ENCODE results near the gene FAM174B.

The FAM174B gene

DNA sequence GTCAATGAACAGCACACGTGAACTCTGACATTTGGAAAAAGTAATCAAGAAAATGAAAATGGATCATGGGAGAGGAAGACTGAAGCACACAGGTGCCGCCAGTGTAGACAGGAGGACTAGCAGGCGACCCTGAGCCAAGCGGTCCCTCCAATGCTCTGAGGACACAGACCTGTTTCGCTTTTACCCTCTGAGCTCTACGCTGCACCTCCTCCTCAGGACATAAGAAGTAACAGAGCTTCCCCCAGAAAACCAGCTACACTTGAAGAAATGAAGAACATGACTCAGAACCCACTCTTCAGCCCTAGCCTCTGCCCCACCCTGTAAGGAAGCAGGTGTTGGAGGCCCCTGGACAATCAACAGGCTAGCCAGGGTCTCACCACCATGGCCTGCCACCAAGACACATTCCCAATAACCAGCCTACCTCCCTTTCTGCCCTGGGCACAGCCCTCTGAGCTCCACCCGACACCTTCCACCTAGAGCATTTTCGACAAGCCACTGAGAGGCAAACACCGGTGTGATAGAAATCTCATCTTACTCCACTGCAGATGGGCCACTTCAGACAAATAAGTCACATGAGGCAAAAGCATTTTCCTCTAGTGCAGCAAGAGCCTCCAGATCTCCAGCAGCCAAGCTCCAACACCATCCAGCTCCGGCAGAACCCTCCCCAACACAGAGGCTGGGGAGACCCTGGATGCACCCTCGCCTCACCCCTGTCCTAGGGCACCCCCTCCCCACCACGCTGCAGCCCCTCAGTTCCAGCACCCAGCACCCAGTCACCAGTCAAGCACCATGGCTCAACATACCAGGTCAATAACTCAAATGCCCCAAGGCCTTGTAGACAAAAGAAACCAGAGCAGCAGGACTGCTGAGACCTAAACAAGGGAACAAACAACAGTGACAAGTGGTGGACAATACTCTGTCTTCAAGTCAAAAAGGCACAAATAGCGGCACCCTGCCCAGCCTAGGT is 11.4 kb downstream of the FAM174B start:
- no peaks in the 10 kb centered on the region for H3K36me3 Mint-ChIP-seq (ENCODE audit: low read depth)
- DNase-seq (ENCODE audit: low spot score), result no peak
- peaks cover 17% of the 10 kb centered on the region for H3K27me3 Mint-ChIP-seq (ENCODE audit: low read depth)
- H3K27ac Mint-ChIP-seq, result no peak overlapping the region
- no peaks in the 10 kb centered on the region for H3K9me3 Mint-ChIP-seq
- H3K4me1 Mint-ChIP-seq (ENCODE audit: low read depth), result no peaks in the 10 kb centered on the region
- no peak overlapping the region for H3K4me3 Mint-ChIP-seq

DNA sequence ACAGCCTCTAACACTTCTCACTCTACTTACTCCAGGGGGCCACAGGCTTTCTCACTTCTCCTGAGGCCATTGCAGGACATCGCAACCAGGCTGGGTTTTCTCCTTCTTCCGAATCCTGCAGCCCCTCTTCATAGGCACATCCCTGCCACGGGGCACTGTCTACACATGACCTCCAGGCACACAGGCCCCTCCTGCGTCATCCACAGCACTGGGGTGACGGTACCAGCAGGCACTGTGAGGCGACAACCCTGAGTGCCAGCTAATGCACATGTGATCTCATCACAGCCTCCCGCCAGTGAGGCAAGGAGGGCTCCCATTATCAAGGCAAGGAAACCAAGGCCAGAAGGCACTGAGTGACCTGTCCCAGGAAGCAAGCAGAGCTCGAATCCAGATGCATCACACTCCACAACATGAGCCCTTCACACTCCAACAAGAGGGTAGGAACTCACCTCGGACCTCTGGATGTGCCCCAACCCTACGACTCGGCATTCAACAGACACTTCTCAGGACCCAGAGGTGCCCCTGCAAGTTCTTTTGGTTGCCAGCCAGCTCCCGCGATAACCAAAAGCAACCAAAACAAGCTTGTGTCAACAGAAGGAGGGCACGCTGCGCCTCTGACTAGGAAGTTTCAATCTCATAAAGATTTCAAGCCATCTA is 16.7 kb downstream of the FAM174B start:
- Mint-ChIP-seq H3K36me3 (ENCODE audit: low read depth) (no peaks in the 10 kb centered on the region), H3K4me1 (ENCODE audit: low read depth) (no peaks in the 10 kb centered on the region), H3K4me3 (no peak overlapping the region), H3K27me3 (ENCODE audit: low read depth) (peaks cover 11% of the 10 kb centered on the region), H3K27ac (no peak overlapping the region), H3K9me3 (no peaks in the 10 kb centered on the region)
- DNase-seq (ENCODE audit: low spot score), result no peak

DNA sequence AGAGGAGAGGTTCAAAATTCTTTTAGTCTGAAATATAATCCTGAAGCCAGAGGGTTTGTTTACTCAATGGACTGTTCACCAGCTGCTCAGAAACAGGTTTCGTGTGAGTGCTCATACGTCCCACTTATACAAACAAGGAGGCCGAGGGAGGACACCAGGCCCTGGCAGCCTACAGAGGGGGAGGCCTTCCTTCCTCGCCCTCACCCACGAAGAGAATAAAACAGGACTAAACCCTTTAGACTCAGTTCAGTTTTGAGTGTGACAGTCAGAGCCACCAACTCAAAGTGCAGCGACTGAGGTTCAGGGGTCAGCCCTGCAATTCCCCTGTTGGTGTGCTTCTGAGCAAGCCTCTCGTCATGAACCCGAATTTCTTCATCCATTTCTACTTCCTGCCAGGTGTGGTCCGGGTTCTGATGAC is 17.3 kb downstream of the FAM174B start:
- Mint-ChIP-seq H3K27ac (no peak overlapping the region), H3K27me3 (ENCODE audit: low read depth) (peaks cover 11% of the 10 kb centered on the region), H3K4me1 (ENCODE audit: low read depth) (no peaks in the 10 kb centered on the region), H3K9me3 (no peaks in the 10 kb centered on the region), H3K4me3 (no peak overlapping the region), H3K36me3 (ENCODE audit: low read depth) (no peaks in the 10 kb centered on the region)
- no peak for DNase-seq (ENCODE audit: low spot score)

DNA sequence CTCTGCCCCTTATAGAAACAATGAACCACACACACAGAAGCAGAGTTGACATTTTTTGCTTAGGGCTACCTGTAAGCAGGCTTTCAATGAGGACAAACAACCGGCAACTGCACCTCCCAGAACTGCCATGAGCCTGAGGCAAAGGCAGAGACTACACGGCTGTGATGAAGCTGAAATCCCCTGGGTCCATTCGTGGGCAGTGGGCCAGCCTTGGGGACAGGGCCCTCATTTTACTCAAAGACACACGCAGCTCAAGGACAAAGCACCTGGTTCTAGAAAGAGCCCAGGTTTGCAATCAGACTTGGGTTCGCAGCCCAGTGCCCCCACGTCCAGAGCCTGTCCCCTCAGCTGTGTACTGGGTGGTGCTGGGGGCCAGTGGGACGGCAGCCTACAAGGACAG is 17.9 kb downstream of the FAM174B start:
- H3K4me3 Mint-ChIP-seq, result no peak overlapping the region
- DNase-seq (ENCODE audit: low spot score), result no peak
- peaks cover 10% of the 10 kb centered on the region for H3K27me3 Mint-ChIP-seq (ENCODE audit: low read depth)
- H3K9me3 Mint-ChIP-seq, result no peaks in the 10 kb centered on the region
- no peaks in the 10 kb centered on the region for H3K4me1 Mint-ChIP-seq (ENCODE audit: low read depth)
- no peaks in the 10 kb centered on the region for H3K36me3 Mint-ChIP-seq (ENCODE audit: low read depth)
- no peak overlapping the region for H3K27ac Mint-ChIP-seq

DNA sequence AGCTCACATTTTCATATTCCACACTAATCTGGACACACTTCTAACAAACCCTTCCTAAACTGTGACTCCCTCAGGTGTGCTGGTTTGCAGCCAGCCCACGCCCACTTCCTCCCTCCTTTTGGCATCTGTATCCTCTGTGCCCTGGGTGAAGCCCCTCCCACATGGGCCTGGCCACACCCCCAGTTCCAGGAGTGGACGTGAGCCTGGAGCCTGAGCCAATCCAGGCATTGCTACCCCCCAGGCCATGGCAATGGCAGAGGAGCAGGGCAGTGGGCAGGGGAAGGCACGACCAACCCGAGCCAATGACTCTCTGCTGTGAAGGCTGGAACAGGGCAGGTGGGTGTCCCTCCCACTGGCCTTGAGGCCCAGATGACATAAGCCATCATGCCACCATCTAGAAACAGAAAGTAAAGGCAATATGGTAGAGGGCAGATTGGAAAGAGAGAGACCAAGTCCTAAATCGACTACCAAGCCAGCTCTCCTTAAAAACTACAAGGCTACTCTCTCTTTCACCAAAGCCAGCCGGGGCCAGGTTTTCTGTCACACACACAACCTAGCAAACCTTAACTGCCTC is 18.6 kb downstream of the FAM174B start:
- H3K36me3 Mint-ChIP-seq (ENCODE audit: low read depth), result no peaks in the 10 kb centered on the region
- no peaks in the 10 kb centered on the region for H3K9me3 Mint-ChIP-seq
- no peak overlapping the region for H3K27ac Mint-ChIP-seq
- peaks cover 6% of the 10 kb centered on the region for H3K27me3 Mint-ChIP-seq (ENCODE audit: low read depth)
- H3K4me3 Mint-ChIP-seq, result no peak overlapping the region
- no peak for DNase-seq (ENCODE audit: low spot score)
- H3K4me1 Mint-ChIP-seq (ENCODE audit: low read depth), result no peaks in the 10 kb centered on the region

DNA sequence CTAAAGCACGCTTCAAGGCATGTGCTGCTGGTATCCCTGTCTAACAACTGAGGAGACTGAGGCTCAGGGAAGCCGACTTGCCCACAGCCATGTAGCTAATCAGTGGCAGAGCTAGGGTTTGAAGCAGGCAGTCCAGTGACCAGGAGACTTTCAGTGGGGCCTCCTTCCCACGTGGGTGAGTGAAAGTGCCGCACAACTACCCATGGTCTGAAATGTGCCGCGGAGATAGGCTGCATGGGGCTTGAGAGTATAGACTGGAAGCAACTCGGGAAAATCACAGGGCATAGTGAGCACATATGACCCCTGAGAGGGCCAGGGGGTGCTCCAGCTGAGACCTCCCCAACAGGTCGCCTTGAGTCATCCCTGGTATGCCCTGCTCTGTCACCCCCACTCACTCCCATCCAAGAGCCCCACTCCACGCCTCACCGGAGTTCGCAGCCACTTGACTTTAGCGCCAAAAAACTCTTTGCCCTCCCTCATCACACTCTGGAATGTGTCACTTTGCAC is 19.1 kb downstream of the FAM174B start:
- Mint-ChIP-seq H3K4me3 (no peak overlapping the region), H3K36me3 (ENCODE audit: low read depth) (no peaks in the 10 kb centered on the region), H3K27me3 (ENCODE audit: low read depth) (peaks cover 4% of the 10 kb centered on the region), H3K4me1 (ENCODE audit: low read depth) (no peaks in the 10 kb centered on the region), H3K9me3 (no peaks in the 10 kb centered on the region), H3K27ac (no peak overlapping the region)
- DNase-seq (ENCODE audit: low spot score), result no peak

DNA sequence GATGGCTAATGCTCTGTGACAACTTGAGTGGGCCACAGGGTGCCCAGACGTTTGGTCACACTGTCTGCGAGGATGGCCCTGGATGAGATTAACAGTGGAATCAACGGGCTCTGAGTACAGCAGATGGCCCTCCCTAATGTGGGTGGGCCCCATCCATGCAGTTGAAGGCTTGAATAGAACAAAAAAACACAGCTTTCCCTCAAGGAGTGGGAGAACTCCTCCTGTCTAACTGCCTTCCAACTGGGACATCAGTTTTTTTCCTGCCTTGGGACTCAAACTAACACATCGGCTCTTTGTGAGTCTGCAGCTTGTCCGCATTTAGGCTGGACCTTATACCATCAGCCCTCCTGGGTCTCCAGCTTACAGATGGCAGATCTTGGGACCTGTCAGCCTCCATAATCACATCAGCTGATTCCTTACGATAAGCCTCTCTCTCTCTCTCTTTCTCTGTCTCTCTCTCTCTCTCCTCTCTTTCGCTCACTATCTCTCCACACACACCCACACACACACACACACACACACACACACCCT is 20.8 kb downstream of the FAM174B start:
- DNase-seq (ENCODE audit: low spot score), result no peak
- Mint-ChIP-seq H3K4me1 (ENCODE audit: low read depth) (no peaks in the 10 kb centered on the region), H3K27me3 (ENCODE audit: low read depth) (peaks cover 4% of the 10 kb centered on the region), H3K9me3 (no peaks in the 10 kb centered on the region), H3K36me3 (ENCODE audit: low read depth) (no peaks in the 10 kb centered on the region), H3K4me3 (no peak overlapping the region), H3K27ac (no peak overlapping the region)

DNA sequence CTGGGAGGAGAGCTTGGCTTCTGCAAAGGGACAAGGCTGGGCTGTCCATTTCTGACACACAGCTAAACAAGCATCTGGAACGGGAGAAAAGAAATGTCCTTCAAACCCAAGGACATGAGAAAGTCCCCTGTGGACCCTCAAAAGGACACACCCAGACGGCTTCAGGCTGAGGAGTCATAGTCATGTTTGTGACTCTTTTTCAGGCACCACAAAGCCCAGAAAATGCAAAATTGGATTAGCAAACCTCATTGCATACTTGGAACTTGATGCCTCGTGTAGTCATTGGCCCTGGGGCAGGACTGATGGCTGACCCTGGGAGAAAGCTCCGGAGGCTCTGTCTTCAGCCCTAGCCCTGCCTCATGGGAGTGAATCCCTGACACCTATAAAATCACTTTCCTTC is 21.5 kb downstream of the FAM174B start:
- Mint-ChIP-seq H3K36me3 (ENCODE audit: low read depth) (no peaks in the 10 kb centered on the region), H3K9me3 (no peaks in the 10 kb centered on the region), H3K4me3 (no peak overlapping the region), H3K4me1 (ENCODE audit: low read depth) (no peaks in the 10 kb centered on the region), H3K27ac (no peak overlapping the region), H3K27me3 (ENCODE audit: low read depth) (peaks cover 4% of the 10 kb centered on the region)
- no peak for DNase-seq (ENCODE audit: low spot score)

DNA sequence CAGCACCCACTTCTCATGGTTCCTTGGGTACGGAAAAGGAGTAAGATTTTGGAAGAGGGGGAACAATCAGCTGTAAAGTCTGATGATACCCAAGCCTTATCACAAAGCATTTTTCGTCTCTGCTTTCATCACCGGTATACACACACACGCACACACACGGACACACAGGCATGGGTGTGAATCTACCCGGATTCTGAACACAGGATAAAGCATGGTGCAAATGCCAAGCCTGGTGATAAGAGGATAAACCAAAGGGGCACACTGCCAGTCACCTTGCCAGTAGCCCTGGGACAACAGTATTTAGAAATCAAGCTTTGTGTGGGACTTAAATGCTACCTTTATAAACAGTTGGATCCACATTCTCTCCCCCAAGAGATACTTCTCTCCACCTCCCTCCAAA is 22.2 kb downstream of the FAM174B start:
- Mint-ChIP-seq H3K27ac (no peak overlapping the region), H3K9me3 (no peaks in the 10 kb centered on the region), H3K36me3 (ENCODE audit: low read depth) (no peaks in the 10 kb centered on the region), H3K27me3 (ENCODE audit: low read depth) (peaks cover 4% of the 10 kb centered on the region), H3K4me3 (no peak overlapping the region), H3K4me1 (ENCODE audit: low read depth) (no peaks in the 10 kb centered on the region)
- DNase-seq (ENCODE audit: low spot score), result no peak

DNA sequence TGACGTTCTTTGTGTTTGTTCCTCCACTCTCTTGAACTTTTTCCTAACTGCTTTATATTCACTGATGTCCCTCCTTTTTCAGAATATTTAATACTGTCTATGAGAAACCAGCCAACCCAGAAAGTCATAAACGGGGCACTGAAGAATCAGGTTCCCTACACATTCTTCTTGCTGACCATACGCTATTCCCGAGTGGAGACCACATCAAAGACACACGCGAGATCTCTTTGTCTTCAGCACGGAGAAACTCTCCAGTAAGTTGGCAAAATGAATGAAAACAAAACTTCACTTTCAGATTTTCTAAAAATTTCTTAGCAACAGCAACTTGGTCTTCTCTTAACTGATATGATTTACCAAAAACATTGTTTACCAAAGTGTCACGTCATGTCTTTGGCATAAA is 22.6 kb downstream of the FAM174B start:
- no peaks in the 10 kb centered on the region for H3K4me1 Mint-ChIP-seq (ENCODE audit: low read depth)
- DNase-seq (ENCODE audit: low spot score), result no peak
- no peaks in the 10 kb centered on the region for H3K36me3 Mint-ChIP-seq (ENCODE audit: low read depth)
- peaks cover 4% of the 10 kb centered on the region for H3K27me3 Mint-ChIP-seq (ENCODE audit: low read depth)
- no peaks in the 10 kb centered on the region for H3K9me3 Mint-ChIP-seq
- no peak overlapping the region for H3K27ac Mint-ChIP-seq
- no peak overlapping the region for H3K4me3 Mint-ChIP-seq

DNA sequence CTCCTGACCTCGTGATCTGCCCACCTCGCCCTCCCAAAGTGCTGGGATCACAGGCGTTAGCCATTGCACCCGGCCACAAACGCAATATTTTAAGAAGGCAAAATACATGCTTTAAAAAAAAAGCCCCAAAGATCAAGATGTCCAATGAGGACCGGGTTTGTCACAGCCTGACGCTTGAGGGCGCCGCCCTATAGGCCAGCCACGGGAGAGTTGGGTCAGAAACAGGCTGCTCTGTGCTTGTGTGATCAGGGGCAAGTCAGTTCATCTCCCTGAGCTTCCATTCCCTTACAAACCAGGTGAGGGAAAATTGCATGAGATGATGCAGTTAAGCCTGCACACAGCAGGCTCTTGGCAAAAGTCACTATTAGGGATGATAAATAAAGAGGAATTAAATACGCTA is 23.9 kb downstream of the FAM174B start:
- Mint-ChIP-seq H3K4me3 (no peak overlapping the region), H3K36me3 (ENCODE audit: low read depth) (no peaks in the 10 kb centered on the region), H3K27ac (no peak overlapping the region), H3K4me1 (ENCODE audit: low read depth) (no peaks in the 10 kb centered on the region), H3K9me3 (no peaks in the 10 kb centered on the region), H3K27me3 (ENCODE audit: low read depth) (peaks cover 4% of the 10 kb centered on the region)
- no peak for DNase-seq (ENCODE audit: low spot score)

DNA sequence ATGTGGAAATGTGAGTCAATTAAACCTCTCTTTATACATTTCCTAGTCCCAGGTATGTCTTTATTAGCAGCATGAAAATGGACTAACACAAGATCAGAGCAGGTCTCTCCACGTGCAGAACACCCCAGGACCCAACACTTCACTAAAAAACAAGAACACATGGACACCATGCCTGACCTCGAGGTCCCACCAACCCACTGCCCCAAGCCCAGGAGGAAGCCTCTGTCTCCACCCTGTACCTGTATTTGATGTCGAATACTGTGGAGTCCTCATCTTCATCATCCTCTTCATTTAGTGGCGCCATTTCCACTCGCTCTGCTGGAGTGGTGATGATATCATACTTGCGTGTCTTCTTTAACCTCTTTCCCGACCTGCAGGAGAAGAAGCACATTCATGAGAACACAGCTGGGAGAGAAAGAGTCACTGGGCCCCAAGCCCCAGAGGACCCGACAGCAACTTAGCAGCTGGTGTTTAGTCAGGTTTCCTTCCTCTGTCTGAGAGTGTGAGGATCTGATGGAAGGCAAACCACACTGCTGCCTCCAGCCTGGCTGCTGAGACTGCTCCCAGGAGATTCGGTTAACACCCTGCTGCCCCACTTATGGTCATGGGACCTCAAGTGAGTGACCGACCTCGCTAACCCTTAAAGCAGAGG is 25.5 kb downstream of the FAM174B start:
- no peak overlapping the region for H3K27ac Mint-ChIP-seq
- peaks cover 7% of the 10 kb centered on the region for H3K4me1 Mint-ChIP-seq (ENCODE audit: low read depth)
- no peaks in the 10 kb centered on the region for H3K36me3 Mint-ChIP-seq (ENCODE audit: low read depth)
- no peaks in the 10 kb centered on the region for H3K9me3 Mint-ChIP-seq
- H3K27me3 Mint-ChIP-seq (ENCODE audit: low read depth), result peaks cover 4% of the 10 kb centered on the region
- no peak overlapping the region for H3K4me3 Mint-ChIP-seq
- no peak for DNase-seq (ENCODE audit: low spot score)

DNA sequence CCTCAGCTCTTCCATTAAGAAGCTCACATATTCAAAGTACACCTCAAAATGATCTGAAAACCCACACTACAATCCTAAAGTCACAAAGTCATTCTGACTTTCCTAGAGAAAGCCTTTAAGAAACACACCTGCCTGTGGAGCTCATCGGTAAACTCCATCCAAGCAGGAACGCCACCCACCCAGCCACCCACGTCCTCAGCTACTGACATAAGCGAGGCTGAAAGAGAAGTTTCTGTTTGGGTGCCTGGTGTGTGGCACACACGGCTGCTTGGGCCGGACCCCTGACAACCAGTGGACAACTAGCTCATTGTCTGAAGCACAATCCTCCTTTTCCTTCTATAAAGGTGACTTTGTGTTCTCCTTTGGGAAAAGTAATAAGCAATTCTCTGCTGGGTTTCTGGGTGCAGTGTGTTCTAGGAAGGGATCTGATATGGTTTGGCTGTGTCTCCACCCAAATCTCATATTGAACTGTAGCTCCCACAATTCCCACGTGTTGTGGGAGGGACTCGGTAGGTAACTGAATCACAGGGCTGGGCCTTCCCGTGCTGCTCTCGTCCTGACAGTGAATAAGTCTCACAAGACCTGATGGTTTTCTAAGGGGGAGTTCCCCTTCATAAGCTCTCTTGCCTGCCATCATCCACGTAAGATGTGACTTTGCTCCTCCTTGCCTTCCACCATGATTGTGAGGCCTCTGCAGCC is 26.1 kb downstream of the FAM174B start:
- Mint-ChIP-seq H3K4me1 (ENCODE audit: low read depth) (peaks cover 8% of the 10 kb centered on the region), H3K36me3 (ENCODE audit: low read depth) (no peaks in the 10 kb centered on the region), H3K27ac (no peak overlapping the region), H3K9me3 (no peaks in the 10 kb centered on the region), H3K4me3 (no peak overlapping the region), H3K27me3 (ENCODE audit: low read depth) (peaks cover 3% of the 10 kb centered on the region)
- DNase-seq (ENCODE audit: low spot score), result no peak

Measured in T-helper 2 cell treated with Interferon-gamma antibody and Interleukin-4, amounts not matched to agents 5 μg/mL and 100 μg/mL, for 36 hours (primary cell).